Measurements from ENCODE around the gene ZNF134.

The ZNF134 gene

DNA sequence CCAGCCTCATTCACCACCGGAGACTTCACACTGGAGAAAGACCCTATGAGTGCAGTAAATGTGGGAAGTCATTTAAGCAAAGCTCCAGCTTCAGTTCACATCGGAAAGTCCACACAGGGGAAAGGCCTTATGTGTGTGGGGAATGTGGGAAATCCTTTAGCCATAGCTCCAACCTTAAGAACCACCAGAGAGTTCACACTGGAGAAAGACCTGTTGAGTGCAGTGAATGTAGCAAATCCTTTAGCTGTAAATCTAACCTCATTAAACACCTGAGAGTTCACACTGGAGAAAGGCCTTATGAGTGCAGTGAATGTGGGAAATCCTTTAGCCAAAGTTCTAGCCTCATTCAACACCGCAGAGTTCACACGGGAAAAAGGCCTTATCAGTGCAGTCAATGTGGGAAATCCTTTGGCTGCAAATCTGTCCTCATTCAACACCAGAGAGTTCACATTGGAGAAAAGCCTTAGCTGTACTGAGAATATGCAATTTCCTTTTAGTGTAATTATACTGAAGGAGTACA is 27.7 kb downstream of the ZNF134 start:
- DNase-seq = no peak

GRCh38 chr19:57642396-57643046 is 28.5 kb downstream of the ZNF134 start:
- DNase-seq = no peak

GRCh38 chr19:57643734-57644133 is 29.7 kb downstream of the ZNF134 start:
- no peak for DNase-seq

- no peak for DNase-seq
Observed at GRCh38 chr19:57648331-57649003, 34.4 kb downstream of the ZNF134 start.

- DNase-seq = no peak
Observed at GRCh38 chr19:57651654-57651996, 37.6 kb downstream of the ZNF134 start.

DNA sequence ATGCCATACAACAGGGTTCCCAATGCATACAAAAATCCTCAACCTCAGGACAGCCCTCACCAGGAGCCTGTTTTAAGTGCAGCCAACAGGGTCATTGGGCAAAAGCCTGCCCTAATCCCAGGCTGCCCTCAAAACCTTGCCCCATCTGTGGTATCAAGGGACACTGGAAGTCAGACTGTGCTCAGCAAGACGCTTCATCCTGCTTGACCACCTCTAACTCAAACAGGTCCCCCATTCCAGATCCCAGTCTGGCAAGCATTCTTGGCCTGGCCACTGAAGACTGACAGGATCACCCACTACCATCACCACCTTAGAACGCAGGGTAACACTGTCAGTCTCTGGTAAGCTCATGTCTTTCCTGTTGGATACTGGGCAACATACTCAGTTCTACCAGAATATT is 39.6 kb downstream of the ZNF134 start:
- DNase-seq = no peak

GRCh38 chr19:57655443-57655842 is 41.4 kb downstream of the ZNF134 start:
- DNase-seq = no peak

- no peak for DNase-seq
Observed at GRCh38 chr19:57656346-57656745, 42.3 kb downstream of the ZNF134 start.

DNA sequence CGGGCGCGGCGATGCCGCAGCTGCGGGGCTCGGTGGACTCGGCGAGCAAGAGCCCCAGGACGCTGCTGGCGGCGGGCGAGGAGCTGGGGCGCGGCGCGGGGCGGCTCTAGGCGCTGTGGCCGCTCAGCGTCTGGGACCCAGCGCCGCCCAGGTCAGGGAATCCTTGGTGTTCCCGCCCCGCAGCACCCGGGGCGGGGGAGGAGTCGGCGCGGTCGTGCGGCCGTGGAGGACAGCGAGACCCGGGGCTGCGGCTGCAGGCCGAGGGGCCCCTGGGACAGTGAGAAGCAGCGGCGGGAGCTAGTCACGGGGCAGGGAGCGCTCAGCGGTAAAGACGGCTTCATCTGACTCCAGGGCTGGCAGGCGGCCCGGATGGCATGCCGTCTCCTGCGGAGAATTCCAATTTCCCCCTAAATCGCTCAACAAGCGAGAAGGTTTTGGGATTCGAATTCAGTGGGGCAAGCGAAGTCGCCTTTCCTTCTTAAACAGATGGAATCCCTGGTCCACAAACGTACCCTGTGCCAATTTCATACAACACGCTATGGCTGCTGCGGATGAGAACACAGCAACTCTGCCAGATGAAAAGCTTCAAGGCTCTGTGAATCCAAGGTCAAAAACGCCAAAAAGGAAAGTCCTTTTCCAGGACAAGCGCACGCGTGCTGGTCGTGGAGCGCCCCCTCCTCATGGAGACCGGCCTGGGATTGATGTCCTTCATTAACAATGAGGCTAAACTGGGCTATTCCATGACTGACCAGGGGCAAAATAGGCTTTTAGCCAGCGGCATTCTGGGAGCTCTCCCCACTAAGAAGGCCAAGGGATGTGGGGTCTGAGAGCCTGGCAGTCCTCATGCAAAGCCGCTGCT is 50.5 kb downstream of the ZNF134 start:
- DNase-seq = no peak

DNA sequence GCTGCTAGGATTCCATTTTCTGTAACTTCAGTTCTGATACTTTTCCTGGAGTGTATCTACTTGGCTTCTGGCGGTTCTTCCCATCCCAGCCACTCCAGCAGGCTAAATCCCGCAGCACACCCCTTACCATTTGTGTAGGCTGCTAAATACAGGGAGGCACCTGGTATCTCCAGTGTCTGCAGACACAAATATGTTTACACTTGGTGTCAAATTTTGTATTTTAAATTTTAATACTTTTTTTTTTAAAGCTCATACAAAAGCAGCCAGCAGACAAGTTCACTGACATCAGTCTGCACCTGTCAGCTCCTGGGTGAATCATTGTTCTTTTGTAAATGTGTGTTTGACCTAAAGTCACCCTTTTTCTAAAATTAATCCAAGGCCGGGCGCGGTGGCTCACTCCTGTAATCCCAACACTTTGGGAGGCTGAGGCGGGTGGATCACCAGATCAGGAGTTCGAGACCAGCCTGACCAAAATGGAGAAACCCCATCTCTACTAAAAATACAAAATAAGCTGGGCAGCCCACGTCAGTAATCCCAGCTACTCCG is 51.3 kb downstream of the ZNF134 start:
- no peak for DNase-seq

- no peak for DNase-seq
Observed at GRCh38 chr19:57667228-57667627, 53.2 kb downstream of the ZNF134 start.

GRCh38 chr19:57668635-57669034 is 54.6 kb downstream of the ZNF134 start, which contains the start of gene ZSCAN4:
ZSCAN4 (plus strand) TSS chr19:57668935; CDS start chr19:57676146, 7,211 bp downstream.
- DNase-seq = no peak

DNA sequence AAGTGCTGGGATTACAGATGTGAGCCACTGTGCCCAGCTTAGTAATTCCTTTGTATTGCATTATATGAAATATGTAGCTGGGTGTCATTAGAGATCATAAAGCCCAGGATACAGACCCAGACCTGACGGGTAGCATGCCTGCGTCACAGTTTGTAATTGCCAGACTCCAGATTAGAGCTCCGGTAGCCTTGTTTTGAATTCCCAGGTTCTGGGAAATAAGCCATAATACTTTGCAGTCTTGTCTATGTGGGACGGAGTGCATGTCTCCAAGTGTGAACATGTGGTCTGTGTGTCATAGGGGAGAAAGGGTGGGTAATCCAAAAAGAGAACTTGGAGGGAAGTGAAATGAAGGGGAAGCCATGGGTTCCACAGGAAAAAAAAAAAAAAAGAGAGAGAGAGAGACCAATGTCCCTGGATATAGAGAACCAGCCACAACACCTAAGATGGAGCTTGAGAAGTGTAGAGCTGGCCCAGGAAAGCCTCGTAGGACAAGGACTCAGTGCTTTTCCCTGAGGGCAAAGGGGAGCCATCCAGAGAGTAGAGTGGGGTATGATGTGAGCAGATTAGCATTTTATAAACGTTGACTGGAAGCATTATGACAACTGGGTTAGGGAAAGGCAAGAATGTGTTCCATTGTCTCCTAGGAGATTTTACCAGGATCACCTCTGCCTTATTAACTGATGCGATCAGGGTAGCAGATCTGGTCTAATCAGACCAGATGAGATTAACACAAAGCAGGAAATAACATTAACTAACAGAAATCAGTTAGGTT is 57.3 kb downstream of the ZNF134 start:
- DNase-seq = no peak

DNA sequence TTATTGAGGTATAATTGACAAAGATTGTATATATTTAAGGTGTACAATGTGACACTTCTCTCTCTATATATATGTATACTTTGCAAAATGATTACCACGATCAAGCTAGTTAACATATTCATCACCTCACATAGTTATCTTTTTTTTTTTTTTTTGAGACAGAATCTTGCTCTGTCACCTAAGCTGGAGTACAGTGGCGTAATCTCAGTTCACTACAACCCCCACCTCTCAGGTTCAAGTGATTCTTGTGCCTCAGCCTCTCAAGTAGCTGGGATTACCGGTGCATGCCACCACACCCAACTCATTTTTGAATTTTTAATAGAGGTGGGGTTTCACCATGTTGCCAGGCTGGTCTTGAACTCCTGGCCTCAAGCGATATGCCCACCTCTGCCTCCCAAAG is 58.4 kb downstream of the ZNF134 start:
- no peak for DNase-seq
